Upper lobe of left lung (tissue), 4 donors: ENCODE results near the gene P2RY6.

ENCODE experiments used
- EP300 ChIP-seq, 4 donors: sonication (generic); formaldehyde crosslinking; IDR thresholded peaks; one replicate each; pipeline ENCODE4 v1.5.1; 2017; ENCODE audit warnings: antibody characterized with exemption in 4 of 4, control low read depth in 2 of 4
- POLR2A ChIP-seq, 4 donors: fragments of 450-650 bp; IDR thresholded peaks; one replicate each; pipeline ENCODE4 v1.5.1; 2016 to 2017; ENCODE audit warnings: antibody characterized with exemption in 4 of 4, mild to moderate bottlenecking in 2 of 4
- POLR2AphosphoS5 ChIP-seq, 2 donors: sonication (generic); formaldehyde crosslinking; IDR thresholded peaks; one replicate each; pipeline ENCODE4 v1.5.1; 2017; ENCODE audit warnings: antibody characterized with exemption in 2 of 2
- TF ChIP-seq, protein P1 (sequence below), 6 experiments: fragments of 450-650 bp in 4 of 6; fragments of 200-600 bp in 2 of 6; sonication (generic) in 2 of 6; IDR thresholded peaks; one replicate each; pipeline ENCODE4 v1.5.1; 2016 to 2019; ENCODE audit warnings: antibody characterized with exemption in 6 of 6

DNA sequence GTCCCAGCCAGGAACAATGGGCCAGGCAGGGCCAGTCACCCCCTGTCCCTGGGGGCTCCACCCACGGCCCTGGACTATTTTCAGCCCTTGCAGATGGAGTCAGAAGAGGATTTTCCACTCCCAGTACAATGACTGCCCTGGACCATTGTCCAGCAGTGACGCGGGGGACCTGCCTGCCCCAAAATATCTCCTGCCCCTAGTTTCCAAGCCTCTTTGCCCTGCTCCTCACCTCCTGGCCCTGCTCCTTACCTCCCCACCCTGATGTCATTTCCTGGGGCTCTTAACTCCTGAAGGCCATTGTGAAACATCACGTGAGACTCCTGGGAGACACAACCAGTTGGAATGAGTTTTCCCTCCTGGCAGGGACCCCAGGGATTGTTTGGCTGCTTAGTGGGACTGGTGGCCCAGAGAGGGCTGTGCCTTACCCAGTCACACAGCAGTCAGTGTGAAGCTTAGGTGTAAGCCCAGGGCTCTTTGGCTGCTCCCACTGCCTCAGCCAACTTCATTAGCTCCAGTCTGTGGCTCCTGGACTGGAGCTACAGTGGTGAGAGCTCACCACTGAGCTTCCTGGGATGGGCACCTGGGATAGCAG, 31.9 kb upstream of the P2RY6 start:
- TF ChIP-seq POLR2AphosphoS5 (IDR thresholded peaks at IDR 0.05): no peak
- TF ChIP-seq, protein P1, sequence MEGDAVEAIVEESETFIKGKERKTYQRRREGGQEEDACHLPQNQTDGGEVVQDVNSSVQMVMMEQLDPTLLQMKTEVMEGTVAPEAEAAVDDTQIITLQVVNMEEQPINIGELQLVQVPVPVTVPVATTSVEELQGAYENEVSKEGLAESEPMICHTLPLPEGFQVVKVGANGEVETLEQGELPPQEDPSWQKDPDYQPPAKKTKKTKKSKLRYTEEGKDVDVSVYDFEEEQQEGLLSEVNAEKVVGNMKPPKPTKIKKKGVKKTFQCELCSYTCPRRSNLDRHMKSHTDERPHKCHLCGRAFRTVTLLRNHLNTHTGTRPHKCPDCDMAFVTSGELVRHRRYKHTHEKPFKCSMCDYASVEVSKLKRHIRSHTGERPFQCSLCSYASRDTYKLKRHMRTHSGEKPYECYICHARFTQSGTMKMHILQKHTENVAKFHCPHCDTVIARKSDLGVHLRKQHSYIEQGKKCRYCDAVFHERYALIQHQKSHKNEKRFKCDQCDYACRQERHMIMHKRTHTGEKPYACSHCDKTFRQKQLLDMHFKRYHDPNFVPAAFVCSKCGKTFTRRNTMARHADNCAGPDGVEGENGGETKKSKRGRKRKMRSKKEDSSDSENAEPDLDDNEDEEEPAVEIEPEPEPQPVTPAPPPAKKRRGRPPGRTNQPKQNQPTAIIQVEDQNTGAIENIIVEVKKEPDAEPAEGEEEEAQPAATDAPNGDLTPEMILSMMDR (IDR thresholded peaks at IDR 0.05): no peak
- no peak for TF ChIP-seq POLR2A (IDR thresholded peaks at IDR 0.05)
- TF ChIP-seq EP300 (IDR thresholded peaks at IDR 0.05): no peak
